Neuronal stem cell (in vitro differentiated cells): Measurements from ENCODE around the gene NFYA.

Experiments used
- DNase-seq: peaks from one replicate; pipeline ENCODE4 v3.0.0-alpha.2; 2013; ENCODE audit warnings: low spot score
- H2AFZ ChIP-seq: one replicate; pipeline ENCODE4 v1.6.1; 2013; ENCODE audit warnings: mild to moderate bottlenecking, low read length, inconsistent platforms
- H2AK5ac ChIP-seq: 2 replicates; pipeline ENCODE4 v1.6.1; 2013; ENCODE audit warnings: low read depth, mild to moderate bottlenecking, inconsistent platforms, low read length, moderate library complexity, mixed read lengths
- H2BK120ac ChIP-seq: 2 replicates; pipeline ENCODE4 v1.6.1; 2013; ENCODE audit warnings: low read depth, mild to moderate bottlenecking, inconsistent platforms, low read length, moderate library complexity, mixed read lengths
- H2BK12ac ChIP-seq: one replicate; pipeline ENCODE4 v1.6.1; 2013; ENCODE audit warnings: low read length, inconsistent platforms
- H2BK15ac ChIP-seq: 2 replicates; pipeline ENCODE4 v1.6.1; 2013; ENCODE audit warnings: mild to moderate bottlenecking, low read length, inconsistent platforms, mixed read lengths
- H2BK5ac ChIP-seq: one replicate; pipeline ENCODE4 v1.6.1; 2013; ENCODE audit warnings: inconsistent platforms, mild to moderate bottlenecking, low read length, moderate library complexity
- H3K14ac ChIP-seq: one replicate; pipeline ENCODE4 v1.6.1; 2013; ENCODE audit warnings: low read length, inconsistent platforms
- H3K18ac ChIP-seq: 2 replicates; pipeline ENCODE4 v1.6.1; 2013; ENCODE audit warnings: low read length, inconsistent platforms
- H3K23ac ChIP-seq: 2 replicates; pipeline ENCODE4 v1.6.1; 2013; ENCODE audit warnings: low read depth, mild to moderate bottlenecking, mixed read lengths, low read length, inconsistent platforms; ENCODE audit not compliant: poor library complexity
- H3K27ac ChIP-seq: replicated peaks from 3 replicates; pipeline ENCODE4 v1.5.1; 2013; ENCODE audit warnings: low read length, inconsistent platforms
- H3K27me3 ChIP-seq, 3 experiments: 2 replicates each; pipeline ENCODE4 v1.6.1; 2013; ENCODE audit warnings: low read length in 3 of 3, mild to moderate bottlenecking in 2 of 3, inconsistent platforms in 1 of 3, low read depth in 1 of 3, mixed read lengths in 1 of 3, moderate library complexity in 1 of 3; ENCODE audit not compliant: control insufficient read depth in 3 of 3, insufficient read depth in 3 of 3
- H3K36me3 ChIP-seq, 2 donors: replicated peaks in 1 of 2; 2 replicates each; pipeline ENCODE4 v1.6.1; 2013; ENCODE audit warnings: low read length in 2 of 2; ENCODE audit not compliant: control insufficient read depth in 2 of 2, insufficient read depth in 2 of 2
- H3K4ac ChIP-seq: 2 replicates; pipeline ENCODE4 v1.6.1; 2013; ENCODE audit warnings: inconsistent platforms, mild to moderate bottlenecking, low read length, moderate library complexity
- H3K4me1 ChIP-seq, 2 donors: 1 replicate in 1 of 2; 2 replicates in 1 of 2; pipeline ENCODE4 v1.6.1; 2013; ENCODE audit warnings: low read length in 2 of 2, low read depth in 1 of 2; ENCODE audit not compliant: control insufficient read depth in 2 of 2, insufficient read depth in 1 of 2
- H3K4me2 ChIP-seq: one replicate; pipeline ENCODE4 v1.6.1; 2013; ENCODE audit warnings: mild to moderate bottlenecking, low read length, inconsistent platforms; ENCODE audit not compliant: insufficient read depth, poor library complexity, severe bottlenecking
- H3K4me3 ChIP-seq, 2 donors: 2 replicates each; pipeline ENCODE4 v1.5.1; 2013; ENCODE audit warnings: low read length in 2 of 2, mild to moderate bottlenecking in 2 of 2, inconsistent platforms in 1 of 2, moderate library complexity in 1 of 2
- H3K79me1 ChIP-seq: one replicate; pipeline ENCODE4 v1.6.1; 2013; ENCODE audit warnings: low read depth, mild to moderate bottlenecking, inconsistent platforms, low read length, moderate library complexity
- H3K9ac ChIP-seq: one replicate; pipeline ENCODE4 v1.6.1; 2013; ENCODE audit warnings: mild to moderate bottlenecking, low read depth, low read length, inconsistent platforms; ENCODE audit not compliant: poor library complexity
- H3K9me3 ChIP-seq, 2 donors: replicated peaks in 1 of 2; 2 replicates each; pipeline versions ENCODE3 to v1.6.1; 2013; ENCODE audit warnings: low read length in 2 of 2, mild to moderate bottlenecking in 2 of 2, inconsistent platforms in 1 of 2, low read depth in 1 of 2, mixed read lengths in 1 of 2, moderate library complexity in 1 of 2; ENCODE audit not compliant: control insufficient read depth in 2 of 2, insufficient read depth in 1 of 2
- H4K8ac ChIP-seq: one replicate; pipeline ENCODE4 v1.6.1; 2013; ENCODE audit warnings: low read depth, mild to moderate bottlenecking, inconsistent platforms, low read length, moderate library complexity
- H4K91ac ChIP-seq: one replicate; pipeline ENCODE4 v1.6.1; 2013; ENCODE audit warnings: low read length, low read depth, mild to moderate bottlenecking, inconsistent platforms; ENCODE audit not compliant: poor library complexity
- WGBS, 2 donors: extraction: QIAGEN DNeasy Blood & Tissue Kit; methylation state at CpG; one replicate each; pipeline ENCODE4 v1.1.7; 2013; ENCODE audit warnings: missing lambda C conversion rate in 2 of 2, mixed read lengths in 1 of 2; ENCODE audit not compliant: insufficient read length in 2 of 2, insufficient replicate concordance in 1 of 2; ENCODE audit errors: extremely low coverage in 2 of 2; 5-methylcytosine and 5-hydroxymethylcytosine counted together

Gene NFYA

GRCh38 chr6:41098366-41098765 is 25.6 kb downstream of the NFYA start:
- no peak overlapping the region for H2AK5ac ChIP-seq
- no peak overlapping the region for H3K23ac ChIP-seq
- H3K4me2 ChIP-seq, result no peak overlapping the region
- no peak overlapping the region for H3K14ac ChIP-seq
- no peaks in the 10 kb centered on the region for H3K4me1 ChIP-seq
- H3K4ac ChIP-seq, result no peak overlapping the region
- no CpG with 5 or more reads among the region's 3 CpGs for WGBS, 2 donors
- H2BK12ac ChIP-seq, result no peak overlapping the region
- no peak overlapping the region for H3K9ac ChIP-seq
- no peak overlapping the region for H4K8ac ChIP-seq
- no peak overlapping the region for H3K4me3 ChIP-seq
- no peak overlapping the region for H2BK120ac ChIP-seq
- H3K18ac ChIP-seq, result no peak overlapping the region
- H3K79me1 ChIP-seq, result no peaks in the 10 kb centered on the region
- no peak overlapping the region for H3K27ac ChIP-seq
- H2AFZ ChIP-seq, result no peak overlapping the region
- no peaks in the 10 kb centered on the region for H3K27me3 ChIP-seq
- no peak overlapping the region for H2BK5ac ChIP-seq
- no peak overlapping the region for H2BK15ac ChIP-seq
- H3K9me3 ChIP-seq, result no peaks in the 10 kb centered on the region
- no peak for DNase-seq
- H4K91ac ChIP-seq, result no peak overlapping the region
- peaks cover 36 to 79% of the 10 kb centered on the region in 2 donors for H3K36me3 ChIP-seq

DNA sequence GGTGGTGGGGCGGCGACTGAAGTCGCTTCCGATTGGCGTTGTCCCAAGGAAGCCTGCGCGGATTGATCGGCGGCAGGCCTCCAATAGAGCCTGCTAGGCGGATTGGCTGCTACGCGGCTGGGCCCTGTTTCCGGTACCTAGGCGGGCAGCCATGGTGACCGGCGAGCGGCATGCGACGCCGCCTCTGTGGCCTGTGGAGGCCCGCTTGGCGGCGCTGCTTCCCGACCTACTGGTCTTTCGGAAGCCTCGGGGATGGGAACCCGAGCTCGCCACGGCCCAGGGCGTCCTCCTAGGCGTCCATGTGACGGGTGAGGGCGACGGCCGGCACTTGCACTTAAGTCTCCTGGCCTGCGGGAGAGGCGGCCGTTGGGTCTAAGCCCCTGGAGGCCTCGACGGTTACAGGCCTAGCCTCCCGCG is 28.1 kb downstream of the NFYA start:
- H3K27ac ChIP-seq, result no peak overlapping the region

DNA sequence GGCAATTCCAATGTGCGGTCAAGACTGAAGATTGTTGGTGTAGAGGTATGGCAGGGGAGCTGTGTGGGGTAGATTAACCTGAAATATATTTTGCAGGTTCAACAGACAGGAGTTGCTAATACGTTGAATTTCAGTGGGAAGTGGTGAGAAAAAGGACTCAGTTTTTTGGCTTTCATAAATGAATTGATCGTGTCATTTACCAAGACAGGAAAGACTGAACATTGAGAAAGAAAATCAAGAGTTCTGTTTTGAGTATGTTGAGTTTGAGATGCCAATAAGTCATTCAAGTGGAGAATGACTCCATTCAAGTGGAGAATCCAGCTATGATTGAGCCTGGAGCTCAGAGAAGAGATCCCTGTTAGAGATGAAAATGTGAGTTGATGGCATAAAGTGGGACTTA is 31.1 kb downstream of the NFYA start:
- no peaks in the 10 kb centered on the region for H3K79me1 ChIP-seq
- H4K8ac ChIP-seq, result no peak overlapping the region
- no CpG with 5 or more reads among the region's 3 CpGs for WGBS, 2 donors
- H3K23ac ChIP-seq, result no peak overlapping the region
- no peaks in the 10 kb centered on the region for H3K9me3 ChIP-seq
- H2AFZ ChIP-seq, result no peak overlapping the region
- no peak overlapping the region for H3K4me2 ChIP-seq
- H3K27me3 ChIP-seq, result no peaks in the 10 kb centered on the region
- no peak overlapping the region for H2AK5ac ChIP-seq
- no peak overlapping the region for H2BK120ac ChIP-seq
- H3K14ac ChIP-seq, result no peak overlapping the region
- H3K4me1 ChIP-seq, result no peaks in the 10 kb centered on the region
- peaks cover 4 to 24% of the 10 kb centered on the region in 2 donors for H3K36me3 ChIP-seq
- no peak overlapping the region for H3K27ac ChIP-seq
- H3K18ac ChIP-seq, result no peak overlapping the region
- H2BK15ac ChIP-seq, result no peak overlapping the region
- H3K4me3 ChIP-seq, result no peak overlapping the region
- no peak overlapping the region for H4K91ac ChIP-seq
- no peak overlapping the region for H3K9ac ChIP-seq
- DNase-seq, result no peak
- no peak overlapping the region for H2BK5ac ChIP-seq
- H3K4ac ChIP-seq, result no peak overlapping the region
- no peak overlapping the region for H2BK12ac ChIP-seq

More for the DNA sequence above, 28.1 kb downstream of the NFYA start:
- H3K14ac ChIP-seq, result no peak overlapping the region
- H3K9ac ChIP-seq, result no peak overlapping the region
- no CpG with 5 or more reads among the region's 42 CpGs for WGBS, 2 donors
- H2AK5ac ChIP-seq, result no peak overlapping the region
- no peak overlapping the region for H2BK5ac ChIP-seq
- no peak overlapping the region for H2BK15ac ChIP-seq
- H4K8ac ChIP-seq, result no peak overlapping the region
- no peak overlapping the region for H3K4me2 ChIP-seq
- no peak overlapping the region for H3K18ac ChIP-seq
- peak; percentile 17 for DNase-seq
- H3K4ac ChIP-seq, result no peak overlapping the region
- H3K4me1 ChIP-seq, result no peaks in the 10 kb centered on the region
- no peaks in the 10 kb centered on the region for H3K27me3 ChIP-seq
- no peaks in the 10 kb centered on the region for H3K79me1 ChIP-seq
- peaks cover 23 to 54% of the 10 kb centered on the region in 2 donors for H3K36me3 ChIP-seq
- H3K9me3 ChIP-seq, result no peaks in the 10 kb centered on the region
- no peak overlapping the region for H3K4me3 ChIP-seq
- H2BK12ac ChIP-seq, result no peak overlapping the region
- H2BK120ac ChIP-seq, result no peak overlapping the region
- H2AFZ ChIP-seq, result no peak overlapping the region
- H4K91ac ChIP-seq, result no peak overlapping the region
- H3K23ac ChIP-seq, result no peak overlapping the region

- H4K8ac ChIP-seq, result no peak overlapping the region
- H2BK15ac ChIP-seq, result no peak overlapping the region
- no peak overlapping the region for H2AK5ac ChIP-seq
- no CpG with 5 or more reads among the region's 3 CpGs for WGBS, 2 donors
- no peaks in the 10 kb centered on the region for H3K79me1 ChIP-seq
- H3K4ac ChIP-seq, result no peak overlapping the region
- no peak overlapping the region for H3K4me2 ChIP-seq
- no peak overlapping the region for H3K27ac ChIP-seq
- no peak overlapping the region for H2BK120ac ChIP-seq
- H2AFZ ChIP-seq, result no peak overlapping the region
- no peaks in the 10 kb centered on the region for H3K27me3 ChIP-seq
- no peak overlapping the region for H3K9ac ChIP-seq
- H4K91ac ChIP-seq, result no peak overlapping the region
- no peak overlapping the region for H3K23ac ChIP-seq
- H3K18ac ChIP-seq, result no peak overlapping the region
- H3K4me1 ChIP-seq, result no peaks in the 10 kb centered on the region
- H3K14ac ChIP-seq, result no peak overlapping the region
- H3K4me3 ChIP-seq, result no peak overlapping the region
- H2BK12ac ChIP-seq, result no peak overlapping the region
- no peaks in the 10 kb centered on the region for H3K36me3 ChIP-seq
- no peak for DNase-seq
- no peaks in the 10 kb centered on the region for H3K9me3 ChIP-seq
- no peak overlapping the region for H2BK5ac ChIP-seq
Observed at GRCh38 chr6:41111017-41111416, 38.2 kb downstream of the NFYA start.
